ENCODE data around the gene FLOT2.
"Not testable (repeated sequence)": the region's sequence is repeated elsewhere in the genome, so short reads cannot be mapped to it uniquely, and the experiment has no call there.

The FLOT2 gene

DNA sequence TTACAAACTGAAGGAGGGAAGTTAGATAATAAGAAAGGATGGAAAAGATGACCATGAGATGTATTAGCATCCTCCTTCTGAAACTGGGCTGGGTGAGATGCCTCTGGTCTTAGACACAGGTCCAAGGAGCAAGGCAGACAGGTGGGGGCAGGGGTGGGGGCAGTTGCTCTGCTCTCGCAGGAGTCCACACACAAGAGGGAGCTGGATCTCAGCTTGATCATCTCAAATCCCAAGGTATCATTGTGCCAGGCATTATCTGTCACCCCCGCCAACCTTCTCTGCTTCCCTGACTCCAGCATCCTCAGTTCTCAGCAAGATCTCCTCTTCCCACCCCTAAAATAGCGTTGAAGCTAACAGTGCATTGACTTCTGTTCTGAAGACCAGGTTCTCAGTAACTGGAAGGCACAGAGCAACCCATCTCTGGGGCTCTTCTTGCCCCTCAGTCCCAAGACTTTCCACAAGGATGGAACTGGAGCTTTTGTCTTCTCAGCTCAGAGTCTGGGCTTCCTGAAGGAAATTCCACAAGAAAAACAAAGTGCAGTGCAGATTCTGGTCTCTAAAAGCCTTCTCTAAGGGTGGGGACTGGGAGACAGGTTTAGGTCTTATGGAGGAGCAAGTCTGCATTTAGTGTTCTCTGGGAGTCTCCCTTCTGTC lies 1.6 kb downstream of the FLOT2 start:
- DNase-seq: no peak

DNA sequence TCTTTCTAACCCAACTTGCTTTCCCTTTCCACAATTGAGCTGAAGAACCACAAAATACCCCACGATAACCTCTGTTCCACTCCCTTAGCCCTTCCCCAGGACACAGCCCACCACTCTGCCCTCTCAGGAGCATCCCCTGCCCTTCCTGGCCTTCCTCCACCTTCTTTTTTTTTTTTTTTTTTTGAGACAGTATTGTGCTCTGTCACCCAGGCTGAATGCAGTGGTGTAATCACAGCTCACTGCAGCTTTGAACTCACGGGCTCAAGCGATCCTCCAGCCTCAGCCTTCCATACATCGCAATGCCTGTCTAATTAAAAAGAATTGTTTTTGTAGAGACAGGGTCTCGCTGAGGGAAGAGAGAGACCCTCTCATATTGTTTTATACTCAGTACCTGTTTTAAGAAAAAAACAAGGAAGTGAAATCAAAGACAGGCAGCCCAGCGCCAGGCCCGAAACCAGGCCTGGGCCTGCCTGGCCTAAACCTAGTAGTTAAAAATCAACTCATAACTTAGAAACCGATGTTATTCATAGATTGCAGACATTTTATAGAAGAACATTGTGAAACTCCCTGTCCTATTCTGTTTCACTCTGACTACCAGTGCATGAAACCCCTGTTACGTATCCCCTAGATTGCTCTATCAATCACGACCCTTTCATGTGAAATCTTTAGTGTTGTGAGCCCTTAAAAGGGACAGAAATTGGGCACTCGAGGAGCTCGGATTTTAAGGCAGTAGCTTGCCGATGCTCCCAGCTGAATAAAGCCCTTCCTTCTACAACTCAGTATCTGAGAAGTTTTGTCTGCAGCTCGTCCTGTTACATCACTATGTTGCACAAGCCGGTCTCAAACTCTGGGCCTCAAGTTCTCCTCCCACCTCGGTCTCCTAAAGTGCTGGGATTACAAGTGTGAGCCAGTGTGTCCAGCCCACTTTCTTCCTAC lies 4.0 kb downstream of the FLOT2 start:
- peak; percentile 24 for DNase-seq

DNA sequence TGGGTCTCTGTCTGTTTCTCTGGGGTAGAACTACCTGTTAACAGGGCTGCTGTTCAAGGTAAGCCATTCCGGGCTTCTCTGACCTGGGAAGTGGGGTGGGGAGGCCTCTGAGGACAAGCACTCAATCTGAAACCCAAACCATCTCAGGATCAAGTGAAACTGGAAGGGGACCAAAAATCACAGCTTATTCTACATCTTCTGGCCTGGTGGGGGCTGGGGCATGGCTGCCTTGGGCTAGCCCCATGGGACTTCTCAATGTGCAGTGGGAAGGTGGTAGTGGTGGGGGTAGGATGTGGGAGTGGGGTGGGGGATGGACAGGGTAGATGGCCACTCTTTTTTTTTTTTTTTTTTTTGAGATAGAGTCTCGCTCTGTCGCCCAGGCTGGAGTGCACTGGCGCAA lies 5.5 kb downstream of the FLOT2 start:
- no peak for DNase-seq

DNA sequence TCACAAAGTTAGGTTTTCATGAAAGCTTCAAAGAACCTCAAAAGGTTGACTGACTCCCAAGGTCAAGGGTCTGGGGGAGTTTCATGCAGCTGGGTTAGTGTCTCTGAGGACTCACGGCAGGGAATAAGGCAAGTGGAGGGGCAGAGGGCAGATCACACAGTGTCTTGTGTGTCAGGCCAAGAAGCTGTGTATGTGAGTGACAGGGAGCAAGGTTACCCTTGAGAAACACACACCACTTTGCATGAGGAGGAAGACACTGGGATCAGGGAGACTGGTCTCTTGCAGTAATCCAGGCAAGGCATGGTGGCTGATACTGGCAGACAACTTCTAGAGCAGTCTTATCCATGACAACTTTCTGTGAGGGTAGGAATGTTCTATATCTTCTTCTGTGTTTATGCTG lies 6.3 kb downstream of the FLOT2 start:
- no peak for DNase-seq

DNA sequence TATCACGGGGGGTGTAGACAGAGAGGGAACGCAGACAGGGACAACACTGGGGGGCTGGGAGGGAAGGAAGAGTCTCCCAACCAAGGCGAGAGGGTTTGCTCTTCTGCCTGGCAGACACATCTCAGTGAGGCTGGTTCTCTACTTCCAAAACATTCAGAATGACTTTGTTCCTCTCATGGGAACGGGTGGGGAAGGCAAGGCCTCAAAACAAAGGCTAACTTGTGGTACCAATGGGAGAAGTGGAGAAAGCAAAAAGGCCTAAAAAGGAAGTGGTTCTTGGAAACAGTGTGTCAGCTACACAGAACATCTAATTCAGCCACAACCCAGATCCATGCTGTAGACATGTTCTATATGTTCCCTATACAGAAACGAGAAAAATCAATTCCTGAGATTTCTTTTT lies 7.5 kb downstream of the FLOT2 start:
- no peak for DNase-seq

DNA sequence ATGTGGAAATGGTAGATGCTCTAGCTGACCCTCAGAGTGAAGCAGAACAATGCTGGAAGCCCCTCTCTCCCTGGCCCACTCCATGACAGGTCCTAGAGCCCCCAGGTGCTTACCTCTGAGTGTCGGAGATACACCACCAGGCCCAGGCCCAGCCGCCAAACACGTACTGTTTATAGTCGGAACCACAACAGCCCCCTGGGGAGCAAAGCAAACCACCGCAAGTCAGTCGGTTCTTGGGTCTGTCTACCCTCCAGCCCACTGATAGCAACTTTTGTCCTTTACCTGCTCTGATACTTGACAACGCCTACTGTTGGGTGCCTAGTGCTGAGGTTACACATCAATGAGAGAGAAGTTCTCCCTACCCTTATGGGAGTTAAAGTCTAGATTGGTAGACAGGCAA lies 8.7 kb downstream of the FLOT2 start:
- DNase-seq: no peak

DNA sequence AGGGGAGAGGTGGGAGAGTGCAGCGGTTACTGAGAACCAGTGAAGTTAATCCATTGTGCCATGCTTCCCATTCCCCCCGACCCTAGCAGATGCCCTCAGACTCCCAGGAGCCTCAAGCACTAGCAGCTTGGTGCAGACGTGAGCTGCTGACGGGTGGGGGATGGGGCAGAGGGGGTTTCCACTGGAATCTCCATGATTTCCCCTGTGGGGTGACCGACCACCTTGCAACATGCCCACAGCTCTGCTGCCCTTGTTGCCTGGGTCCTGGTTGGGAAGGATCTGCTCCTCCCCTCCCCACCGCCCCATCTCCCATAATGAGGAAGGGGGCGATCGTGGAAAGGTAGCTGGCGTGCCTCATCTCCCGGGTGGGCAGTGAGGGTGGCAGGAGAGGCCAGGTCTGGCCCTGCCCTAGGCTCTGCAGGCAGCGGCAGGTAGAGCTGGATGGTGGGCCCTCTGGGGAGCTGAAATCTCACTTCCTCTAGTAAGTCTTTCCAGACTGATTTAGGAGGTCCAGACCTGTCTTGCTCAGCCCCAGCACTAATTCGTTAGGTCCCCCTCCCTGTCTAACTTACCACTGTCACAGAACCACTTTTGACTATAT lies 9.6 kb downstream of the FLOT2 start:
- DNase-seq: no peak

DNA sequence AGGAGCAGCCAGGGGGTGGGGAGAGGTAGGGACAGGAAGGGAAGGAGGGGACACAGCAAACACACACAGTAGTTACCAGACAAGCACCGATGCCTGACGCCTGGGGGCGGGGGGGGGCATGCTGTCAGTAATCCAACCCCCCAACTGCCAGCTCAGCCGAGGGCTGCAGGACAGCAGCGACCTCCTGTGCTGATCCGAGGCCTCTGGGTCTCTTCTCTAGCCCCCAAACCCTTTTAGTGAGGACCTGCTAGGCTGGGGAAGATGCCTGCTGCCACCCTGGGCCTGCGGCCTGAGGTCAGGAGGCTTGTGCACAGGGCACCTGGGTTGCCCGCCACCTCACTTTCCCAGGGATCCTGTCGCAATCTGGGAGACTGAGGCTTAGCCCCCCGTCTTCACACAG lies 11.6 kb downstream of the FLOT2 start:
- no peak for DNase-seq

DNA sequence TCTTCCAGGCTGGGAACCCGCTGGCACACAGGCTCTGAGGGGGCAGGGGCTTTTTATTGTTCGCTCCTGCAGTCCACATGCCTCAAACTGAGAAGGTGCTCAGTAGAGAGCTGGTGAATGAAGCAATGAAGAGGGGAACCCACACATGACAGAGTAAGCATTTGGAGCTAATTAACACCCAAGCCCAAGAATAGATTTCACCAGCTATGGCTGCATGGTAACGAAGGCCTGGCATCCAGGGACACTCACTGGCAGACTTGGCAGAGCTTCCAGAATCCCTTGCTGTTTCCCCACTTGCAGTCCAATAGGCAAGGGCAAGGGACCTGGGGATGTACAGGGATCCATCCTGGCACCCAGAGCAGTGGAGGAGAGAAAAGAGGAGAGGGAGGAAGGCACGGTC lies 12.2 kb downstream of the FLOT2 start:
- DNase-seq: no peak

DNA sequence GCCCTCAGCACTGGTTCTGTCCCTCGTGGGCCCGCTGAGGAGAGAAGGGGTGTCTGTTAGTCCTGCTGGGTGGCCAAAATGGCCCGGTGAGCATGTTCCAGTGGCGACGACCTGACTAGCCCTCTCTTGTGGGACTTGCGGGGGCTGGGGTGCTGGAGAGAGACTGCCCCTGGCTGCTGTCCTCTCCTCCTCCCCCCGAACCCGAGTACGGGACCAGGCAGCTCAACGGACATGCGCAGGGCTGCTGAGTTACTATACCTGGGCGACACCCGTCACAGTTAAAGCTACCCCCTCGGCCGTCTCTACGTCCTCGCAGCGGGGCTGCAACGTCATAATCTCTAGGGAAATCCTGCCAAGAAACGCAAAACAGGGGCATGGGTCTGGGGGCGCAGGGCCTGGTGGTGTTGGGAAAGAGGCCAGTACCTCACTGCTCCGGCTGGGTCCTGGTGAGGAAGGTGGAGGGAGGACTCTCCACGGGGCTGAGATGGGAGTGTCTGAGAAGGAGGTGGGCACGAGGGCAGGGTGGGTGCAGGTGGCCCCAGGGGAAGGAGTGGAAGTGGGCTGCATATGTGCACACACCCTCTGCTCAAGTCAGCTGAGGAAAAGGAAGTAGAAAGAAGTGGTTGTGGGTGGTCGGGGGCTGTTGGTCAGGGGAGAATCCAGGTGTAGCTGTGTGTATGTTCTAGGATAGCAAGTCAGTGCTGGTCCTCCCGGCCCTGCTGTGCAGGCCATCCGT lies 13.4 kb downstream of the FLOT2 start:
- DNase-seq: no peak

DNA sequence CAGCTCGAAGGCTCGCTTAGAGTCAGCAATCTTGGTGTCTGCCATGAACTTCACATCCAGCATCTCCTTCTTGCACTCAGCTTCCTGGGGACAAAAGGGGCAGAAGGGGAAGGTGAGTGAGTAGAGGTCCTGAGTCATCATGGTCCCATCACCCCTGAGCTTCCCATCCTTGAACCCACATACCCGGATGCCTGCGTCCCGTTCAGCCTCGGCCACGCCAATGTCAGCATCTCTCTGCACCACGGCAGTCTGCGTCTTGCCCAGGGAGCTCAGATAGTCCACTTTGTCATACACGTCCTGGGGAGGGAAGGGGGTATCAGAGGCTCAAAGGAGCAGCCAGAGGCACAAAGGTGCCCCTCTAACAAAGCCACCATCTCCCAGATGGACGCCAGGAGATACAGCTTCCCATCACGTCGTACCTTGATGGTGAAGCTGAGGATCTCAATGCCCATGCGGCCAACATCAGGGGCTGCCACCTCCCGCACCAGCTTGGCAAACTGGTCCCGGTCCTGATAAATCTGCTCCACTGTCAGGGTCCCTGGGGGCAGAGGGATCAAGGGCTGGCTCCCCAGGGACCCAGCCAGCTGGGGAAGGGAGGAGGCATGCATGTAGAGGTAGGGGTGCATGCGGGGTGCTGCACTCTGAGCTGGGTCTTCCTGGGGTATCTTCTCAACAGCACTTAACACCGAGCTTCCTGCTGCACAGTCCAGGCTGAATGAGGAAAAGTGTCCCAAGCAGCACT lies 15.2 kb downstream of the FLOT2 start:
- no peak for DNase-seq

DNA sequence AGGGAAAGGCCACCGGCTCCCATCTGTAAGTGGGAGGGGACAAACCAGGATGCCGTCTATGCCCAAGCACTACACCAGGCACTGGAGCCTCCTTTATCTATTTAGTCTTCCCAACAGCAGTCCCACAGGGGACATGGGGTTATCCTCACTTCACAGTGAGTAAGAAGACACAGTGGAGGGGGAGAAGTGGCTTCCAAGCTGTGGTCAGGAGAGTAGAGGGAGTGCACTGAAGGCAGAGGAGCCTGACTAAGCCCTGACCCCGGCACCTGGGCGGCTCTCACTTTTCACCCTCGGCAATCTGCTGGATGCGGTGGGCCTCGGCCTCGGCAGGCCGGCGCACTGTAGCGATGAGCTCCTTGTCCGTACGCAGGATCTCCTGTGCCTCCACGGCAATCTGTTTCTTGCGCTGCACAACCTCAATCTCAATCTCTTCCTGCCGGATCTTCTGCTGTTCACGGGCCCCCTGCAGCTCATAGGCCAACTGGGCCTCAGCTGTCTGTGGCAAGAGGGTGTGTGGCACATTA lies 15.9 kb downstream of the FLOT2 start:
- DNase-seq: no peak

DNA sequence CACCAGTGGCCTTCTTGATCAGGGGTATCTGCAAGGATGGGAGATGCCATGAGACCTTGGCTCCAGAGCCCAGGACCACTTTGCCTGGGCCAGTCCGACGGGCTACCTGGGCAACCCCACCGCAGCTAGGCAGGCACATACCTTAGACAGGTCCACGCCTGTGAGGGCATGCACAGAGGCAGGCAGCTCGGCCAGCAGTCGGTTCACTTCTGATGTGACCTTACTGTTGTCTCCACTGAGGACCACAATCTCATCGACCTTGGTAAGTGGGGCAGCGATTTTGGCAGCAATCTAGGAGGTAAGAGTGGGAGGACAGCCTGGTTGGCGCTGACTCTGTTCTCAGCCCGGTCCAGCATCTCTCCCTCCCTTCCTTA lies 17.0 kb downstream of the FLOT2 start:
- no peak for DNase-seq

DNA sequence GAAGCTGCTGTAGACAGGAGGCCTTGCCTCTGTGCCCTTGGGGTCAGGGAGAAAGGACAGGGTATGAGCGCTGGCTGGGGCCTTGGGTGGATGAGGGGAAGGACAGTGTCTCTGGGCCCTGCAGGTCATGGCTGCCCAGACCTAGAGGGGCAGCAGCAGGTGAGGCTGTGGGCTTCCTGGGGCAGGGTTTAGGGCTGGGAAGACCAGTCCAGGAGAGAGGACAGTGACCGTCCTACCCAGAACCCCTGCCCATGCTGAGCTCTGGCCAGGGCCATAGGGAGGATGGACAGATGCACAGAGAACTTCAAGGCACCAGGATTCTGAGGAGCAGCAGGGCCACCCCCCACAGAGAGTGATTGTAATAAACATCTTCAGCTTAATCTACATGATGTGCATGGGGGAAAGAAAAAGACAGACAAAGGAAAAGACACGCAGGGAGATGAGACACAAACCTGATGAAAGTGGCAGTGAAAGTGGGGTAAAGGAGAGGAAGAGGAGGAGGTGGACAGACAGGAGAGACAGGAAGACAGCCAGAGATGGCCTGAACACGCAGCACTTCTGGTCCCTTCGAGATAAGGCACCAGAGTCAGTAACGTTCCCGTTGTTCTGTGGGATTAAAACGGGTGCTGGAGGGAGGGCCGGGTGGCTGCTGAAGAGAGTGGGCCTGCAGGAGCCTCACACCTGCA lies 17.5 kb downstream of the FLOT2 start:
- no peak for DNase-seq

DNA sequence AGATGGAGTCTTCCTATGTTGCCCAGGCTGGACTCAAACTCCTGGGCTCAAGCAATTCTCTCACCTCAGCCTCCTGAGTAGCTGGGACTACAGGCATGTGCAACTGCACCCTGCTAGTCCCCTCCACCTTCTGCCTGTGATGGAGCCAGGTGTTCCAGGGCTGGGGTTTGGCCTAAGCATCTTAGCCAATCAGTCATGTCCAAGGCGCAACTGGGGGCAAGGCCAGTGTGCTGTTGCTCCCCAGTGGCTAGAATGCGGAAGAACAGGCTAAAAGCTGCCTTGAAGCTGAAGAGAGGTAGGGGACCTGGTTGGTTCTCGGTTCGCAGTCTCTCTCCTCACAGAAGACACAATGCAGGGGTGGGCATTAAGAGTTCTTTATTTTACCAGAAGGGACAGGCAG lies 18.6 kb downstream of the FLOT2 start:
- DNase-seq: no peak

DNA sequence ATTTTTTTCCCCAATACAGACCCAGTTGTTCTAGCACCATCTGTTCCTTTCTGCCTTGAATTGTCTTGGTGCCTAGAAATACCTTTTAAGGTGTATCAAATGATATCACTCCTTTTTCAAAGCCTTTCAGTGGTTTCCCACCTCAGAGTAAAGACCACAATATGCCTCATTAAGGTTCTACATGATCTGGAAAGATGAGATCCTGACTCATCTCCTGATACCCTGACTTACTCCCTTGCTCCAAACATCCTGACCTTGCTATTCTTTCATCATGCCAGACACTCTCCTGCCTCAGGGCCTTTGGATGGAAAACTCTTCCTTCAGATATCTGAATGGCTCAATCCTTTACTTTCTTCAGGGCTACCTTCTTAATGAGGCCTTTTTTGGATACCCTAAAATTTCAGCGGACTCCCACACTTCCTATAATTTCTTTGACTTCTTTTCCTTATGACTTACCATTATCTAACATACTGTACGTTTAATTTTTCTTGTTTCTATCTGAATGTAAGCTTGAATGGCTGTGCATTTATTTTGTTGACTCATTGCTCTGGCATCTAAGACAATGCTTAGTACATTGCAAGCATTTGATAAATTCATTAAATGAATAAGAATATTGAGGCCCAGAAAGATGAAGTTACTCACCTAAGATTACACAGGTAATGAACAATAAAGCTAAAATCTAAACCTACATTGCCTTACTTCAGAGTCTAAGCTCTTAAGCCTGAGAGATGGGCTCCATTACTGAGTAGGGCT lies 19.2 kb downstream of the FLOT2 start:
- no peak for DNase-seq

DNA sequence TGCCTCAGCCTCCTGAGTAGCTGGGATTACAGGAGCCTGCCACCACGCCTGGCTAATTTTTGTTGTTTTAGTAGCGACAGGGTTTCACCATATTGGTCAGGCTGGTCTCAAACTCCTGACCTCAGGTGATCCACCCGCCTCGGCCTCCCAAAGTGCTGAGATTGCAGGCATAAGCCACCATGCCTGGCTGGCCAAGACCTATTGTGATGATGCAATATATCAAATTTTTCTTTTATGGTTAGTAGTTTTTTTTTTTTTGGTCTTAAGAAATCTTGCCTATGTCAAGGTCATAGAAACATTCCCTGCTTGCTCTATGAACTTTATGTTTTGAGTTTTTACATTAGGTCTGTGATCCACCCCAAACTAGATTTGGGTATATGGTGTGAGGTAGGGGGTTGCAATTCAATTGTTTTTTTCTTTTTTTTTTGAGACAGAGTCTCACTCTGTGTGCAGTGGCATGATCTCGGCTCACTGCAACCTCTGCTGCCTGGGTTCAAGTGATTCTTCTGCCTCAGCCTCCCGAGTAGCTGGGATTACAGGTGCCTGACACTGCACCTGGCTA lies 20.3 kb downstream of the FLOT2 start:
- DNase-seq: not testable (repeated sequence)

DNA sequence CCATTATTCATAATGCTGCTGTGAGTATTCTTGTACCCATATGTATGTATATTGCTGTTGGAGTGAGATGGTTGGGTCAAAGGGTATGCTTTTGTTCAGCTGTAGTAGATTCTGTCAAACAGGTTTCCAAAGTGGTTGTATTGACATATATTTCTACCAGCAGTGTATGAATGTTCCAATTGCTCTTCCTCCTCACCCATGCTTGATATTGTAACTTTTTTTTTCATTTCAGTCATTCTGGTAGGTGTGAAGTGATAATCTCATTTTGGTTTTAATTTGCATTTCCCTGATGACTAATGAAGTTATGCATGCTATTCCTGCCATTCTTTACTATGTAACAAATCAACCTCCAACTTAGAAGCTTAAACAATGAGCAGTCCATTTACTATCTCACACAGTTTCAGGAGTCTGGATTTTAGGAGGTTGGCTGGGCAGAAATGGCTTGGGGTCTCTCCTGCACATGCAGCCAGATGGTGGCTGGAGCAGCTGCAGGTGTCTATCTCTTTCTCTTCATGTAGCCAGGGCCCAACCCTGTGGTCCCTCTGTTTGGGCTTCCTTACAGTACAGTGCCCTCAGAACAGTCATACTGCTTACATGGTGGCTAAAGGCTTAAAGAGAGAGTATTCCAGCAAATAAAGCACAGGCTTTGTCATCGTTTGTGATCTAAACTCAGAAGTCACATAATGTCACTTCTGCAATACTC lies 21.5 kb downstream of the FLOT2 start:
- no peak for DNase-seq

DNA sequence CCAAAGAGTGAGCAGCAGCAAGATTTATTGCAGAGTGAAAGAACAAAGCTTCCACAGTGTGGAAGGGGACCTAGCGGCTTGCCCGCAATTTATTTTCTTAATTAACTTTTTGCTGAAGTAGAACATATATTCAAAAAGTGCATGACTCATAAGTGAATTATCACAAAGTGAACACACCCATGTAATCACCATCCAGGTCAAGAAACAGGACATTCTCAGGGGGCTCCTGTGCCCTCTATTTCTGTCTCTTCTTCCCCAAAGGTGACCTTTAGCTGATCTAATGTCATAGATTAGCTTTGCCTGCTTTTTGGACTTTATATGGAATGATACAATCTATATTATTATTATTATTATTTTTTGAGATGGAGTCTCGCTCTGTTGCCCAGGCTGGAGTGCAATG lies 22.8 kb downstream of the FLOT2 start:
- no peak for DNase-seq

DNA sequence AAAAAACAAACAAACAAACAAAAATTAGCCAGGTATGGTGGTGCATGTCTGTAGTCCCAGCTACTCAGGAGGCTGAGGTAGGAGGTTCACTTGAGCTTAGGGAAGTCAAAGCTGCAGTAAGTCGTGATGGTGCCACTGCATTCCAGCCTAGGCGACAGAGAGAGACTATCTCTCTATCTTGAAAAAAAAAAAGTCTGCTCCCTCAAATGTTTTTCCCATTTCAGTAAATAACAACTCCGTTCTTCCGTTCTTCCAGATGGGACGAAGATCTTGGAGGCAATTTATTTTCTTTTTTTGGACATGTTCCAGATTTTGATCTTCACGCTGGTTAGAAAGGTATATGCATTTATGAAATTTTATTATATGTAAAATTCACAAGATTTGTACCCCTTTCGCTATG lies 23.7 kb downstream of the FLOT2 start:
- DNase-seq: no peak

Measured in CD4-positive, alpha-beta T cell treated with Interleukin-12 subunit alpha and Interleukin-12 subunit beta, for 1 hour (primary cell).